HUES48 (cell line): ENCODE data around the gene ABHD18.
"Not testable (repeated sequence)": the region's sequence is repeated elsewhere in the genome, so short reads cannot be mapped to it uniquely, and the experiment has no call there.

Experiments
- H3K27ac ChIP-seq: one replicate; pipeline ENCODE4 v1.7.0; 2013; ENCODE audit warnings: low read depth, low read length, inconsistent platforms
- H3K27me3 ChIP-seq: 2 replicates; pipeline ENCODE4 v1.6.1; 2013; ENCODE audit warnings: mild to moderate bottlenecking, low read length; ENCODE audit not compliant: control insufficient read depth, insufficient read depth
- H3K36me3 ChIP-seq: 2 replicates; pipeline ENCODE4 v1.6.1; 2013; ENCODE audit warnings: low read length; ENCODE audit not compliant: control insufficient read depth, insufficient read depth
- H3K4me1 ChIP-seq: 2 replicates; pipeline ENCODE4 v1.6.1; 2013; ENCODE audit warnings: mild to moderate bottlenecking, low read length; ENCODE audit not compliant: control insufficient read depth, insufficient read depth
- H3K4me3 ChIP-seq: 2 replicates; pipeline ENCODE4 v1.5.1; 2013; ENCODE audit warnings: mild to moderate bottlenecking, low read depth, low read length
- H3K9ac ChIP-seq: 2 replicates; pipeline ENCODE4 v1.6.1; 2013; ENCODE audit warnings: mild to moderate bottlenecking, low read depth, low read length, moderate library complexity
- H3K9me3 ChIP-seq: 2 replicates; pipeline ENCODE4 v1.6.1; 2013; ENCODE audit warnings: low read length; ENCODE audit not compliant: control insufficient read depth, insufficient read depth

The ABHD18 gene

GRCh38 chr4:127988638-127989037 lies 23.4 kb downstream of the ABHD18 start:
- Histone ChIP-seq H3K36me3 (peaks cover 41% of the 10 kb centered on the region), H3K9me3 (no peaks in the 10 kb centered on the region), H3K4me1 (no peaks in the 10 kb centered on the region), H3K27ac (no peak overlapping the region), H3K9ac (no peak overlapping the region), H3K27me3 (no peaks in the 10 kb centered on the region), H3K4me3 (no peak overlapping the region)

GRCh38 chr4:127993151-127993550 lies 27.9 kb downstream of the ABHD18 start:
- no peak overlapping the region for H3K9ac ChIP-seq
- no peak overlapping the region for H3K4me3 ChIP-seq
- no peaks in the 10 kb centered on the region for H3K4me1 ChIP-seq
- peaks cover 14% of the 10 kb centered on the region for H3K36me3 ChIP-seq
- no peaks in the 10 kb centered on the region for H3K9me3 ChIP-seq
- H3K27me3 ChIP-seq = no peaks in the 10 kb centered on the region
- no peak overlapping the region for H3K27ac ChIP-seq

GRCh38 chr4:127995776-127996175 lies 30.6 kb downstream of the ABHD18 start:
- H3K27ac ChIP-seq = no peak overlapping the region
- no peaks in the 10 kb centered on the region for H3K27me3 ChIP-seq
- H3K9me3 ChIP-seq = no peaks in the 10 kb centered on the region
- no peaks in the 10 kb centered on the region for H3K4me1 ChIP-seq
- no peak overlapping the region for H3K9ac ChIP-seq
- H3K4me3 ChIP-seq = no peak overlapping the region
- H3K36me3 ChIP-seq = no peaks in the 10 kb centered on the region; the same call in 1 of the 2 replicates

- not testable (repeated sequence) for H3K9me3 ChIP-seq, H3K9ac ChIP-seq, H3K27ac ChIP-seq, H3K4me3 ChIP-seq, H3K4me1 ChIP-seq, H3K27me3 ChIP-seq, H3K36me3 ChIP-seq
Observed at GRCh38 chr4:127996521-127996920, 31.3 kb downstream of the ABHD18 start.

GRCh38 chr4:127997534-127998388 lies 32.6 kb downstream of the ABHD18 start:
- H3K36me3 ChIP-seq = no peaks in the 10 kb centered on the region; the same call in 1 of the 2 replicates
- no peaks in the 10 kb centered on the region for H3K27me3 ChIP-seq
- H3K4me1 ChIP-seq = no peaks in the 10 kb centered on the region

GRCh38 chr4:128006592-128006991 lies 41.4 kb downstream of the ABHD18 start:
- H3K9ac ChIP-seq = no peak overlapping the region
- H3K27me3 ChIP-seq = no peaks in the 10 kb centered on the region
- no peaks in the 10 kb centered on the region for H3K9me3 ChIP-seq
- no peak overlapping the region for H3K4me3 ChIP-seq
- no peak overlapping the region for H3K27ac ChIP-seq
- peaks cover 3% of the 10 kb centered on the region; the same call in 1 of the 2 replicates for H3K36me3 ChIP-seq
- no peaks in the 10 kb centered on the region for H3K4me1 ChIP-seq

More at GRCh38 chr4:127997534-127998388, 32.6 kb downstream of the ABHD18 start:
- Histone ChIP-seq H3K4me3 (no peak overlapping the region), H3K9ac (no peak overlapping the region), H3K27ac (no peak overlapping the region), H3K9me3 (no peaks in the 10 kb centered on the region)

- no peaks in the 10 kb centered on the region for H3K9me3 ChIP-seq
- peaks cover 11% of the 10 kb centered on the region for H3K36me3 ChIP-seq
- H3K4me1 ChIP-seq = no peaks in the 10 kb centered on the region
- H3K27me3 ChIP-seq = no peaks in the 10 kb centered on the region
- H3K9ac ChIP-seq = no peak overlapping the region
- no peak overlapping the region for H3K4me3 ChIP-seq
- no peak overlapping the region for H3K27ac ChIP-seq
Observed at GRCh38 chr4:128009428-128009827, 44.2 kb downstream of the ABHD18 start.

GRCh38 chr4:128025319-128025718 lies 60.1 kb downstream of the ABHD18 start:
- Histone ChIP-seq H3K27ac (no peak overlapping the region), H3K9me3 (no peaks in the 10 kb centered on the region), H3K4me1 (no peaks in the 10 kb centered on the region), H3K9ac (no peak overlapping the region), H3K36me3 (peaks cover 44% of the 10 kb centered on the region), H3K27me3 (no peaks in the 10 kb centered on the region), H3K4me3 (no peak overlapping the region)

- Histone ChIP-seq H3K9me3 (no peaks in the 10 kb centered on the region), H3K9ac (no peak overlapping the region), H3K4me3 (no peak overlapping the region), H3K36me3 (peaks cover 26% of the 10 kb centered on the region), H3K27ac (no peak overlapping the region), H3K27me3 (no peaks in the 10 kb centered on the region), H3K4me1 (no peaks in the 10 kb centered on the region)
Observed at GRCh38 chr4:128029907-128030306, 64.7 kb downstream of the ABHD18 start.

GRCh38 chr4:128031756-128032384 lies 66.7 kb downstream of the ABHD18 start:
- H3K9me3 ChIP-seq = no peaks in the 10 kb centered on the region
- H3K4me3 ChIP-seq = no peak overlapping the region
- no peaks in the 10 kb centered on the region for H3K27me3 ChIP-seq
- no peaks in the 10 kb centered on the region for H3K4me1 ChIP-seq
- no peak overlapping the region for H3K9ac ChIP-seq
- H3K36me3 ChIP-seq = peaks cover 26% of the 10 kb centered on the region
- H3K27ac ChIP-seq = no peak overlapping the region

GRCh38 chr4:128039568-128039967 lies 74.4 kb downstream of the ABHD18 start:
- H3K9ac ChIP-seq = no peak overlapping the region
- H3K36me3 ChIP-seq = no peaks in the 10 kb centered on the region
- H3K27ac ChIP-seq = no peak overlapping the region
- no peaks in the 10 kb centered on the region for H3K4me1 ChIP-seq
- no peaks in the 10 kb centered on the region for H3K9me3 ChIP-seq
- no peaks in the 10 kb centered on the region for H3K27me3 ChIP-seq
- no peak overlapping the region for H3K4me3 ChIP-seq
